ES-I3 (cell line): Measurements from ENCODE around the gene FRY.
"Not testable (repeated sequence)": the region's sequence is repeated elsewhere in the genome, so short reads cannot be mapped to it uniquely, and the experiment has no call there.

Experiments
- H3K36me3 ChIP-seq: 2 replicates; pipeline ENCODE4 v1.6.1; 2013; ENCODE audit warnings: mild to moderate bottlenecking, low read length, control low read depth, moderate library complexity; ENCODE audit not compliant: insufficient read depth
- H3K4me1 ChIP-seq: 2 replicates; pipeline ENCODE4 v1.6.1; 2013; ENCODE audit warnings: mild to moderate bottlenecking, control low read depth, low read length; ENCODE audit not compliant: insufficient read depth
- H3K9ac ChIP-seq: 2 replicates; pipeline ENCODE4 v1.6.1; 2013; ENCODE audit warnings: low read depth, mild to moderate bottlenecking, low read length, moderate library complexity
- H3K9me3 ChIP-seq: 2 replicates; pipeline ENCODE4 v1.6.1; 2013; ENCODE audit warnings: mild to moderate bottlenecking, low read length, moderate library complexity; ENCODE audit not compliant: control insufficient read depth, insufficient read depth

The FRY gene

DNA sequence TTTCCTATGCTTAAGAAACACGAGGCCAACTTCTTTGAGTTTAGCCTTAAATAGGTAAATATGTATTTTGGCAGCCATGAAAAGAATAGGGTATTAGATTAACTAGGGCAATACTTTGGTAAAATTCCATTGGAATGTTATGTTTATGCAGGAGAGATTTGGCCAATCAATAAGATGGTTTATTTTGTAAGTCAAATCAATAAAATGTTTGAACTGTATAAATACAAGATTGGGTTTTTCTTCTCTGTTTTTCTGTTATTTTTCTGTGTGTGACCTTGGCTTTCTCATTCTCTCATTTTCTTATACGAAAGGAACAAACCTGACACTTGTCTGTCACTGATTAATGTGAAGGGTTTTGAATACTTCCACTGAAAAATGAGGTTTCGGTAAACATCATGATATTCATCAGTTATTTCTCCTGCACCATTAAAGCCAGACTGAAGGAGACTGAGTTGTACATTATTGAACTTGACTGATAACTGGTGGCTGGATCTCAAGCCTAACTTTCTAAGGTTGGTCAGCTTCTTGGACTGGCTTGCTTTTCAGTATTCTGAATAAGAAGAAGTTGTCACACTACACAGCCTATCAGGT is 8.6 kb downstream of the FRY start:
- peaks cover 16% of the 10 kb centered on the region for H3K4me1 ChIP-seq
- H3K9me3 ChIP-seq: no peaks in the 10 kb centered on the region
- no peak overlapping the region for H3K9ac ChIP-seq
- no peaks in the 10 kb centered on the region; the same call in 1 of the 2 replicates for H3K36me3 ChIP-seq

DNA sequence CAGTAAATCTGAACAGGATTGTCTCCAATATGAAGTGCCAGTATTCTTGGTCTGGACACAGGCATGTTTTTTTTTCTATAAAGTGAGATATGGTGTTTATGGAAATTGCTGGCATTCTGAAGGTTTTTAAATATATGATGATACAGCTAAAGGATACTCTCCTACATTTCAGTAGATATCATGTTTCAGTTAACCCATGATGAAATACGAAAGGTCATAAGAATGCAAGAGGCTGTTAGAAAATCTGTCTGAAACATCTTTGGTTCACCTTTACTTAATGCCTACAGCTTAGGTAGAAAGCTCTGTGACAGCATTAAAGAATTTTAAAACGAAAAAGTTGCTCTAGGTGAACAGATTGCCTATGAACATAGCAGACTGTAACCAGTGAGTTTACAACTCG is 9.1 kb downstream of the FRY start:
- H3K9me3 ChIP-seq: no peaks in the 10 kb centered on the region
- H3K4me1 ChIP-seq: peaks cover 15% of the 10 kb centered on the region
- no peaks in the 10 kb centered on the region; the same call in 1 of the 2 replicates for H3K36me3 ChIP-seq
- H3K9ac ChIP-seq: no peak overlapping the region

DNA sequence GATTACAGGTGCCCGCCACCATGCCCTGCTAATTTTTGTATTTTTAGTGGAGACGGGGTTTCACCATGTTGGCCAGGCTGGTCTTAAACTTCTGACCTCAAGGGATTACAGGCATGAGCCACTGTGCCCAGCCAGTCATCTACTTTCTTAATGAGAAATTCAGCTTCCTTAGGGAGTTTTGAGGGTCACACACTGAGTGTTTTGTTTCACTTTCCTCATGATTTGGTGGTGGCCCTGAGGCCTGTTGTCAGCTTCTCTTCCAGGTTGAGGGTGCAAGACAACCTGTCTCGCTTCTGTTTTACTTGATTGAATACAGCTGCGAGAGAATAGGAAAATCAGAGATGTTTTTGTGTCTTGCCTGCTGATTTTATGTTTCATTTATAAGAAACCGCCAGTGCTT is 9.9 kb downstream of the FRY start:
- H3K9ac ChIP-seq: no peak overlapping the region
- no peaks in the 10 kb centered on the region for H3K9me3 ChIP-seq
- H3K4me1 ChIP-seq: peaks cover 15% of the 10 kb centered on the region; the same call in 1 of the 2 replicates
- H3K36me3 ChIP-seq: no peaks in the 10 kb centered on the region; the same call in 1 of the 2 replicates

DNA sequence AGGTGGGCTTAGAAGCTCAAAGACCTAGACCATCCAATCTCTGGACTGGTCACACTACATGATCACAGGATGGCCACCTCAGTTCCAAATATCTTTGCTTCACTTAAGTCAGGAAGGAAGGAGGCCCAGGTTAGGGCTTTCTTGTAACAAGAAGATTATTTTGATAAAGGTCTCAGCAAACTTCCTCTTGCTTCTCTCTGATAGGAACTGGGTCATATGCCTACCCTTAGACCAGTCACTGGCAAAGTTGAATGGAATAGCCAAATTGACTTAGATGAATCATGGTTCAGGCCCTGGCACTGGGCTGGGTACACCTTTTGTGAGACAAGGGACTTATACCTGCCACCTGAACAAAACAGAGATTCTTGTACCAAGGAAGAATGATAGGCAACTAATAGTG is 11.0 kb downstream of the FRY start:
- H3K36me3 ChIP-seq: no peaks in the 10 kb centered on the region; the same call in 1 of the 2 replicates
- no peaks in the 10 kb centered on the region for H3K9me3 ChIP-seq
- no peak overlapping the region for H3K9ac ChIP-seq
- peaks cover 11% of the 10 kb centered on the region; the same call in 1 of the 2 replicates for H3K4me1 ChIP-seq

DNA sequence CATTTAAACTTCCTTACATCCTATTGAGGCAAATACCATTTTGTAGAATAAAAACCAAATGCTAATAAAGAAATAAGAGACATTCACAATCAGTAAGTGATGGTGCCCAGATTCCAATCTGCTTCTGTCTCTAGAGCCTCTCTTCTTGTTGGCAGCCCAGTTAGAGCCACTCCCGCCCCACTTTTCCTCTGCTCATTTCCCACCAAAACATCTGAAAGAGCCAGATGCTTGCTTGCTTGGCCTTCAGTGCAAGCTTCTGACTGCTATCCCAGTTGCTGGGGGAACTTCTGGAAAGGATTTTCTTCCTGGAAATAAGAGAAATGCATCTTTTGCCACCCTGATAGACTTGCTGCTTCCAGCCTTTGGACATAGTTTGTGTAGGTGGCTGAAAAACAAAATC is 12.9 kb downstream of the FRY start:
- no peaks in the 10 kb centered on the region for H3K9me3 ChIP-seq
- peaks cover 16% of the 10 kb centered on the region; the same call in 1 of the 2 replicates for H3K4me1 ChIP-seq
- H3K36me3 ChIP-seq: no peaks in the 10 kb centered on the region; the same call in 1 of the 2 replicates
- H3K9ac ChIP-seq: no peak overlapping the region

DNA sequence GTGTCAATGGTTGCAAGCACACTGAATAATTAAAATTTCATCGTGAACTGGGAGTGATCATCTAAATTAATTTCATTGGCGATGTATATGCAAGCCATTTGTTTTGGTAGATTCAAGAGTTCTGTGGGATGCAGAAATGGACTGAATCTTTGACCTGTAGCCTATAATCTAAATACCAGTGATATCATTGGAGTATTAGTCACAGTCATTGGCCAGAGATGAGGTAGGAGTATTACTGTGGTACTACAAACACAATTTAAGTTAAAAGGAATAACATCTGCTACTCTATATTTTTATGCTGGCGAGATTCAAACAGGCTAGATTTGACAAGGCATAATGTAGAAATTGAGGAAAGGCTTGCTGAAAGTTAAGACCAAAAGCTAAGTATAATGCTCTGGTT is 14.0 kb downstream of the FRY start:
- Histone ChIP-seq H3K9ac (no peak overlapping the region), H3K4me1 (peaks cover 16% of the 10 kb centered on the region; the same call in 1 of the 2 replicates), H3K36me3 (no peaks in the 10 kb centered on the region; the same call in 1 of the 2 replicates), H3K9me3 (no peaks in the 10 kb centered on the region)

DNA sequence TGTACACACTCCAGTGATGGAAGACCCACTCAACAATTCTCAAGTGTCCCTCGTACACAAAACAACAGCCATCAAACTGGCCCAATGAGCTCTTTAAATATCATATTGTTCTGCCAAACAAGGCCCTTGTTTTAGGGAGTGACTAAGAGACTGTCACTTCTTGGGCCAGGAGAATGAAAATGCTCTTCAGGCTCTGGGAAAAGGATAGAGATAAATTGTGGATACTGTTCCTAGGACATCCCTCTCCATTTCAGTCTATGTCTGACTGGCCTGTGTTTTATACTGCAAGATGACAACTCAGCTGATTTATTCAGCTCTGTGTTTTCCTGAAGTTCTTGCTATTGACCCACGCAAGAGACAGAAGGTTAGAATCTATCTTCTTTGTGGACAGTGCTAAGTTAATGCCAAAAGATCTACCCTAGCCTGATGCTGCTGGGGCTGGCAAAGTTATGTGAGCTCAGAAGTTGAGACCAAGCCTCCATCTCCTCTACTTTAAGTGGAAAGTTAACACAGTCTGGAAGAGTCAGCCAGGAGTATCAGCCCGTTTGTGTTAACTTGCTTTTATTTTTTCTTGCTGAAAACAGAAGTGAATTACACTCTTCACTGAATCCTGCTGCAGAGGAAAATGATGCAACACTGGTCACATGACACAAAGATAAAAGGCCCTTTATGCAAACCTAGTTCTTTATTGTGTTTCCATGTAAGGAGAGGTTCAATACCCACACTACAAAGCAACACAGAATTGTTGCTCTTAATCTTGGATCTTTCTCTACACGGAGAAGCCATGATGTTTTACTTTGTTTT is 14.6 kb downstream of the FRY start:
- Histone ChIP-seq H3K9me3 (no peaks in the 10 kb centered on the region), H3K9ac (no peak overlapping the region), H3K4me1 (peaks cover 16% of the 10 kb centered on the region; the same call in 1 of the 2 replicates), H3K36me3 (no peaks in the 10 kb centered on the region)

DNA sequence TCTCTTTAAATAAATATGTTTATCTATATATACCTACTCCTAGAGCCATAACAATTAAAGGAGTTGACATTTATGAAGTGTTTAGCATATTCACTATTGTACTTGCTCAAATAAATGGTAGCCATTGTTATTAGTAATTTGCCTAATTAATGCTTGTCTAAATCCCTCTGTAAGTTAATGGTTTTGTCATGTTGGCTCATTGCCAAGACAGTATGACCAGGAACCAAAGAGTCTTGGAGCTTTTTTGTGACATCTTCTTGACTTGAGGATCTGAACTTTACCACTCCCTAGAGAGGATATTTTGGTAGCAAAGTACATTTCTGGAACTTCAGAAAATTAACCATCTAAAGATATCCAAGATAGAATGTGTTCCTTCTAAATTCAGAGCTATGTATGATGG is 15.5 kb downstream of the FRY start:
- Histone ChIP-seq H3K9ac (no peak overlapping the region), H3K9me3 (no peaks in the 10 kb centered on the region), H3K36me3 (no peaks in the 10 kb centered on the region), H3K4me1 (peaks cover 16% of the 10 kb centered on the region; the same call in 1 of the 2 replicates)

DNA sequence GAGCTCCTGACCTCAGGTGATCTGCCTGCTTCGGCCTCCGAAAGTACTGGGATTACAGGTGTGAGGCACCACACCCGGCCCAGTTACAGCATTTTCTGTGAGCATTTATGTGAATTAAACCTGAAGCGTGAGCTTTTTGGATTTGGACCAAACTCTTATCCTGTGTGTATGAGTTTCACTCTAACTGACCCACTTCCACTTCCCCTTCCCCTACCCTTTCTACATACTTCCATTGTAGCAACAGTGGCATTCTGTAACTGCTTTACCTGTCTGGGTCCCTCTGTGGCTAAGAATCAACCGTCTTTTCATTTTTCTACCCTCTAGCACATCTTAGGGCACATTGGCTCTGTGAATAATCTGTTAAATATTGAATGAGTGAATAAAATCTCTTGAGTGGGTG is 16.2 kb downstream of the FRY start:
- Histone ChIP-seq H3K9me3 (no peaks in the 10 kb centered on the region), H3K4me1 (peaks cover 16% of the 10 kb centered on the region; the same call in 1 of the 2 replicates), H3K36me3 (no peaks in the 10 kb centered on the region), H3K9ac (no peak overlapping the region)

DNA sequence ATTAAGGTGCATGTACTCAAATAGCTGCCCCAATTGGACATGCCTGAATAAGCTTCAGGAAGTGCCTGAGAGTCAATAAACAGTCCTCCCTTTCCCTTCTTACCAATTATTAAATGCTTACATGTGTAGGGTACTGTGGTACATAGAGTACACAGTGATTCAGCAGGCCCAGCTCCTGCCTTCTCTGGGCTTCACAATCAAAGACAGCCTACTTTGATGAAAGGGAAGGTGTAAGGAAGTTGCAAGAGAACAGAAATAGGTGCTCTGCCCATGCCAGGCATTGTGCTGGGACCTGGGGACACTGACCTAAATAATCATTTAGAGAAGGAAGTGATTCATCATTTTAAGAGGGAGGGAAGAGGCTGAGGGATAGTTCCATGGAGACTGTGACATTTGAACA is 17.2 kb downstream of the FRY start:
- Histone ChIP-seq H3K4me1 (peaks cover 16% of the 10 kb centered on the region; the same call in 1 of the 2 replicates), H3K9ac (no peak overlapping the region), H3K36me3 (no peaks in the 10 kb centered on the region), H3K9me3 (no peaks in the 10 kb centered on the region)

DNA sequence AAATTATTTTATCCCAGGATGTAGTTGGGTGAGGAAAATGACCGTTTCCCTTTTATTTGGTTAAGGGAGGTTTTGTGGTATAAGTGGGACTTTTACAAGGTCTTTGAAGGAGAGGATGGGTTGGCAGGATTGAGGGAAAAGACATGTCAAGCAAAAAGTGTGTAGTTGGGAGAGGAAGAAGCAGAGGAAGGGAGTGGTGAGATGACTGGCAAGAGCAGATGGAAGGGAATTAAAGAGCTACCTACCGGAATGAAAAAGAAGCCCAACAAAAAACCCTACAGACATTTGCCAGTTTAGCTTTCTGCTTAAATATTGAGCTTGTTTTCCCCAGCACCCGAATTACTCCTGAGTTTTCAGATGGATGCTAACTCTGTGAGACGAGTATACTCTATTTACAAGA is 19.6 kb downstream of the FRY start:
- no peaks in the 10 kb centered on the region for H3K9me3 ChIP-seq
- H3K9ac ChIP-seq: no peak overlapping the region
- H3K36me3 ChIP-seq: no peaks in the 10 kb centered on the region
- peaks cover 11% of the 10 kb centered on the region; the same call in 1 of the 2 replicates for H3K4me1 ChIP-seq

DNA sequence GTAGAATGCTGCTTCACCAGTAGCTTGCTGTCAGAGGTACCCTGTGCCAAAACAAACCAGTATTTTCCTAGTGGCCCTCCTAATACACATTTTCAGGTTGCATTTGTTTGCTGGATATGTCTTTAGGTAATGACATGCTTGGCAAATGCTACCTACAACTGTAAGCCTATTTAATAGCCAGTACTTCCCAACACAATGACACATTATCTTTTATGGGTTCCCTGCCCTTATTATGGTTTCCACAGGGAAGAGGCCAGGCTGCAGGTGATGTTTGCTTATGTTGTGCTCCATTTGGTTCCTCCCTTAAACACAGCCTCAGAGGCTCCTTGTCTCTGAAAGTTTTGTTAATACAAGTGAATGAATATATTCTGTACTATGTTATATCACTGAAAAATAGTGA is 24.7 kb downstream of the FRY start:
- Histone ChIP-seq H3K36me3 (no peaks in the 10 kb centered on the region), H3K9ac (no peak overlapping the region), H3K9me3 (no peaks in the 10 kb centered on the region), H3K4me1 (peaks cover 3% of the 10 kb centered on the region; the same call in 1 of the 2 replicates)

DNA sequence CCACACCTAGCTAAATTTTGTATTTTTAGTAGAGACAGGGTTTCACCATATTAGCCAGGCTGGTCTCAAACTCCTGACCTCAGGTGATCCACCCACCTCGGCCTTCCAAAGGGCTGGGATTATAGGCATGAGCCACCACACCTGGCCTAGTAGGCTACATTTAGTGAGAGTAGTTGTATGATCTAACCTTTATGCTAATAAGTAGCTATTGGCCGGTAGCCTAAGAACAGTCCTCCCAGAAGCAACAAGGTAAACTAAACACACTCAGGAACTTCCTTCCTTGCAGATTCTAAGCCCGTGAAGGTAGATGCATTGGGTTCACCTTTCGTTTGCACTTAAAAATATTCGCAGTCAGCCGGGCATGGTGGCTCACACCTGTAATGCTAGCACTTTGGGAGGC is 25.8 kb downstream of the FRY start:
- not testable (repeated sequence) for H3K4me1 ChIP-seq, H3K9ac ChIP-seq, H3K9me3 ChIP-seq, H3K36me3 ChIP-seq

DNA sequence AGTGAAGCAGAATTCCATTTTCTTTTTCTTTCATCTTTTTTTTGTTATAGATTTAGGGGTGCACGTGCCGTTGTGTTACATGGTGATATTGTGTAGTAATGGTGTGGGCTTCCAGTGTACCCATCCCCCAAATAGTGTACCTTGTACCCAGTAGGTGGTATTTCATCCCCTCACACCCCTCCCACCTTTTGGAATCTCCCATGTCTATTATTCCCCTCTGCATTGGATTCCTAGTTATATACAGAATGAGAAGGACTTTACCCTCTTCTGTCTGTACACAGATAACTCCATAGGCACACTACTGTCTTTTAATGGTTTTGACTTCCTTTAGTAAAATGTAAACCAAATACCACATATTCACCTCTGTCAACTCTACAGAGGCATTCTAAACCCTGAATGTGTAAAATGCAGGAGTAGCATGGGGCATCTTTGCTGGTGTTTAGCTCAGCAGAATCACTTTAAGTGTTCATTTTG is 28.0 kb downstream of the FRY start:
- Histone ChIP-seq H3K36me3 (no peaks in the 10 kb centered on the region), H3K4me1 (peaks cover 3% of the 10 kb centered on the region; the same call in 1 of the 2 replicates), H3K9me3 (no peaks in the 10 kb centered on the region), H3K9ac (no peak overlapping the region)

DNA sequence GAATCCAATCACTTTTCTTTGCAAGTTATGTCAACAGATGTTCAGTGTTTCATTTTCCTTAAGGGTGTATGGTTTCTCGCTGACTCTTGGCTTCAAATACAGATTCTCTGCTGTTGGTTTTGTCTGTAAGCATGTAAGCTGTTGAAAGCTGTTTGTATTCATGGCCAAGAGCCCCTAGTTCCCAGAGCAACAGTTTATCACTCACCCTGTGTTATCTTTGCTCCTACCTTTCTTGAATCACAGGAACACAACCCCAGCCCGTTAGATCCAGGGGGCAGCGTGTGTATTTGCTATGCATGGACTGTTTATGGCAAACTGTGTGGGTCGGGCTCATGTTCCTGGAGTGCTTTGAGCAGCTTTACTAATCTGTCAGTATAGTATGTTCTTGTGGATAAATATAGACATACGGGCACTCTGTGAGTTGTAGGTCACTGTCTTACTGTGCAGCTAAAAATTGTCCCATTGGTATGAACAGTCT is 28.9 kb downstream of the FRY start:
- Histone ChIP-seq H3K36me3 (no peaks in the 10 kb centered on the region), H3K9me3 (no peaks in the 10 kb centered on the region), H3K9ac (no peak overlapping the region), H3K4me1 (peaks cover 3% of the 10 kb centered on the region; the same call in 1 of the 2 replicates)
